Left renal cortex interstitium (tissue), 4 donors: ENCODE data around the gene PITPNM3. TPM values are rescaled to one million over a fixed set of nuclear protein-coding genes. Genes with fewer than 3 reads are reported as not detected.

Experiments
- DNase-seq, 4 donors: peaks; one replicate each; pipeline ENCODE4 v3.0.0-alpha.2; 2013; ENCODE audit warnings: low read depth in 4 of 4, low spot score in 2 of 4, missing footprints in 1 of 4
- polyA plus RNA-seq, 4 donors: library from polyadenylated mRNA; unstranded; fragments of 120-200 nt; gene quantifications; one replicate each; pipeline ENCODE4 v1.2.1, GENCODE V29; 2013; ENCODE audit not compliant: insufficient read length in 4 of 4

PITPNM3 gene
- polyA plus RNA-seq, 4 donors, result 8.3 to 11.6 (median 10.0) TPM

GRCh38 chr17:6554342-6554741 lies 2.0 kb downstream of the PITPNM3 start:
- DNase-seq, result no peak

GRCh38 chr17:6551869-6552531 lies 4.4 kb downstream of the PITPNM3 start:
- no peak for DNase-seq

GRCh38 chr17:6551356-6551755 lies 5.0 kb downstream of the PITPNM3 start:
- DNase-seq, result no peak

GRCh38 chr17:6549384-6550036 lies 6.8 kb downstream of the PITPNM3 start:
- DNase-seq, result no peak

DNA sequence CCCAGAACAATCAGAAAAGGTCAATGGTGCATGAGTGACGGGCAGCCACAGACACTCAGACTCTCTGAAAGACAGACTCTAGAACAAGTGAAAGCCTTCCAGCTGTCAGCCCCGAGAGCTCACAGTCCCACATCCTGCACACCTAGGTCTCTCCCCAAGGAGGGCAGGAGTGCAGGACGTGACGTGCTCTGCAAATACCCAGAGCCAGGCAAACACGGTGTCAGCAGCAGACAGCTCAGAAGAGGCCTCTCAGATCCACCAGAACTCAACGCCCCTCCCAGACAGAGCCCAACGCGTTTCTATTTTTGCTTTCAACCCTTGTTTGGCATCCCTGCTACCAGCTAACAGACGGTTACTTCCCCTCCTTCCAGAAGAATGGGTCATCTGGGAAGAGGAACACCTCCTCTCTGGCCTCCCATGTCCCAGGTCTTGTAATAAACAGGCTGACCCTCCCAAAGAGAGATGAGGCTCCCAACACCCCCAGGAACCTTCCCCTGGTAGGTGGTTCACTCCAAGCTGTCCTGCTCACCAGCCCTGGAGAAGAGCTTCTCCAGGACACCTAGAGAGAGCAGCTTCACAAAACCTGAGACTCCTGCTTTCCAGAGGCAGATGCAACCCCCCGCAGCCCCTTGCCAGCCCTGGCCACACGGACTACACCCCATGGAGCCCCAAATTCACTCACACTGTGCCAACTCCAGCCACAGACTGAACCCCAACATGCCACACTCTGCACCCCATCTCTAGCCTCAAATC lies 7.6 kb downstream of the PITPNM3 start:
- no peak for DNase-seq

GRCh38 chr17:6548034-6548433 lies 8.3 kb downstream of the PITPNM3 start:
- no peak for DNase-seq

GRCh38 chr17:6547336-6547735 lies 9.0 kb downstream of the PITPNM3 start:
- DNase-seq, result no peak

GRCh38 chr17:6546069-6546718 lies 10.2 kb downstream of the PITPNM3 start:
- DNase-seq, result no peak

- DNase-seq, result no peak
These were observed 11.1 kb downstream of the PITPNM3 start for GRCh38 chr17:6545291-6545690.

DNA sequence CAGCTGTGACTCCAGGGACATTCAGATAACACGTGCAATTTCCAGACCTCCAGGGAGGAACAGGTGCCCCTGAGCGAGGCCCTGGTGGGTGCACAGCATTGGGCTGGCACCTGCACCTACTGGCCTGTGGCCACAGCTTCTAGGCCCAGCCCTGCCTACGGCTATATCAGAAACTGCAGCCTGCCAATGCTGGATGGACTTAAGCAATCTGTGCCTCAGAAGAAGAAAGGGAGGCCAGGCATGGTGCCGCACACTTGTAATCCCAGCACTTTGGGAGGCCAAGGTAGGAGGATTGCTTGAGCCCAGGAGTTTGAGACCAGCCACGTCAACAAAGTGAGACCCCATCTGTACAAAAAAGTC lies 12.4 kb downstream of the PITPNM3 start:
- DNase-seq, result no peak

GRCh38 chr17:6543079-6544010 lies 13.0 kb downstream of the PITPNM3 start:
- no peak for DNase-seq

GRCh38 chr17:6542577-6542976 lies 13.8 kb downstream of the PITPNM3 start:
- no peak for DNase-seq

GRCh38 chr17:6541886-6542285 lies 14.5 kb downstream of the PITPNM3 start:
- DNase-seq, result no peak

GRCh38 chr17:6539871-6540270 lies 16.5 kb downstream of the PITPNM3 start:
- no peak for DNase-seq

GRCh38 chr17:6536566-6537065 lies 19.7 kb downstream of the PITPNM3 start:
- DNase-seq, result no peak

- DNase-seq, result no peak
These were observed 20.3 kb downstream of the PITPNM3 start for GRCh38 chr17:6536053-6536452.

DNA sequence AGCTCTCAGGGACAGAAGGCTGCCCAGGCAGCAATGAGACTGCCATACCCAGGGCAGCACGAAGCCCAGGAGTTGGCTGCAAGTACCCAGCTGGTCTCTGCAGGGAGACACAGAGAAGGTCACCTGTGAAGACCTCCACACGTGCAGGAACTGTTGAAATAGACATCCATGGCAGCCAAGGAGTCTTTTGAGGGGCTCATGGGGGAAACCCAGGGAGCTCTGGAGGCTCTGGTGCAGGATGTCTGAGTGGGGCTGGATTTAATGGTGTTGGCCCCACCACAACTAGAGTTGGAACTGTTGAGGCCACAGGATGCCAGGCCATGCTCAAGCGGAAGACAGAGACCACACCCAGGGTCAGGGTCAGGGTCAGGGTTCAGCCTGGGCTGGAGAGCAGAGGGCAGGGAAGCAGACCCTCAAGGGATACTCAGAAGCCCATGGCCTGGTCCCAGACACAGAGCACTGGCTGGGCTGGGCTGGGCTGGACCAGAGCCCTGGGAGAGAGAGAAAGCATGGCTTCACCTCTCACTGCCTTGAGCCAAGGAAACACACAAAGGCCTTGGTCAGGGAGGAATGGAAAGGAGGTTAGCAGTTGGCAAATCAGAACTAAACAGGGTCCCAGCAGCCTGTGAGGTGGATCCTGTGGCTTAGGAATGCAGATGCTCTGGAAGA lies 21.4 kb downstream of the PITPNM3 start:
- DNase-seq, result no peak

DNA sequence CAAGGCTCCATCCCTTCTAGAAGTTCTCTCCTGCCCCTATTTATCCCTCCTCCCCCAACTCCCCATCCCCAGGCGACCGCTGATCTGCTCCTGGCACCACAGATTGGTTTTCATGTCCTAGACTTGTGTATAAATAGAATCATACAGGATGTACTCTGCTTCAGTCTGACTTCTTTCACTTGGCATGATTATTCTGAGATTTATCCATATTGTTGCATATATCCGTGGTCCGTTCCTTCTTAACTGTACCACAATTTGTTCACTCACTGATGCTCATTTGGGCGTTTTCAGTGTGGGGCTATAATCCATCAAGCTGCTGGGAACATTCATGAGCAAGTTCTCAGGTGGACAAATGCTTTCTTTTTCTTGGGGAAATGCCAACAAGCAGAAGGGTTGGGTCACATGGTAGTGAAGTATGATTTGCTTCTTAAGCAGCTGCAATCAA lies 23.9 kb downstream of the PITPNM3 start:
- no peak for DNase-seq

GRCh38 chr17:6531575-6531974 lies 24.8 kb downstream of the PITPNM3 start:
- DNase-seq, result no peak
